Subcutaneous adipose tissue (tissue), 4 donors: ENCODE results near the gene SCMH1. TPM values are rescaled to one million over a fixed set of nuclear protein-coding genes. Genes with fewer than 3 reads are reported as not detected.

Experiments
- CTCF ChIP-seq: fragments of 450-650 bp; IDR thresholded peaks from one replicate; pipeline ENCODE4 v1.5.1; 2016; ENCODE audit warnings: low read depth, mild to moderate bottlenecking, control low read depth, antibody characterized with exemption, moderate library complexity
- total RNA-seq, 4 donors: library from RNA; depleted of rRNA; stranded (reverse); fragments of >200 nt; gene quantifications; one replicate each; pipeline ENCODE4 v1.1.0, GENCODE V29; 2016

Gene SCMH1
- total RNA-seq, 4 donors from 2014 or later: 27.7 to 47.3 (median 46.1) TPM

DNA sequence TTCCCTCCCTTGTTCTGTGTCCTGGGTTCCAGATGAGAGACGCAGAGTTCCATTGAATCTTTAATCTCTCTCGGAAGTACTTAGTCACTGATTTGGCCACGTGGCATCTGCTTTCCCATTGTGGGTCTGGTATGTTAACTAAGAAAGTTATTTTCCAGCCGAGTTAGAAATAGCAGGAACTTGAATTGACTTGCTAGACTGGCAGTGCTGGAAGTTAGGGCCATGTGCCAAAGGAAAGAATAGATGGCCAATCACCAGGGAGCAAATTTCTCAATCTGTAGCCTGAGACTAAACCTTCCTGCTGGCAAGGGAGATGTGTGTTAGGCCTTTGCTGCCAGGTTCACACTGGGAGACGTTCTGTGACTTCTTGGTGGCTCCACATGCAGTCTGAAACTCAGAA, 196.4 kb downstream of the SCMH1 start:
- no peak for TF ChIP-seq CTCF

- no peak for TF ChIP-seq CTCF
These were observed 197.9 kb downstream of the SCMH1 start for GRCh38 chr1:41044187-41044586.

DNA sequence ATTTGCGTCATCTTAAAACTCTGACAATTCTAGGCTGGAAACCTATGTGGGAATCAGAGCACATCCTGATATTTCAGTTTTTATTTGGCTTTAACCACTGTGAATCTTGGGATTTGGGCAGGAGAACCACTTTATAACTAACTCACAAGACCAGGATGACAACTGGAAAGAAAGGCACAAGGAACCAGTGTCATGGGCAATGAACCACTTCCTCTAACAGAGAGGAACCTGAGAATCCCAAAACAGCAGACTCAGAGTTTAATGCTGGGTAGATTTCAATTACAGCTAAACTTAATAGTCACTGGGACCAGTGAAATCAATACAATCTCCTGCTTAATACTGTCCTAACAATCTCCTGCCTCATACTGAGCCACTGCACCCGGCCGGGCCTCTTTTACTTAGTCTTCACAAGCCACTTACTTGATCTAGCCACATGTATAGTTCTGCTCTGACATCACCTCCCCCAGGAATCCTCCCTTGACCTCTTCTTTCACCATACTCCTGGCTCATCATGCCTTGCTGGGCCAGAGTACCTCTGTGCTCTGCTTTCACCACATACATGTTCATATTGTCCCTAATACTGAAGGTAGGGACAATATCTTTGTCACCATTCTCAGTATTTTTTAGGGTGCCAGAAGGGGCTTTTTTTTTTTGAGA, 200.4 kb downstream of the SCMH1 start:
- TF ChIP-seq CTCF: no peak

GRCh38 chr1:41038110-41038509, 204.0 kb downstream of the SCMH1 start:
- TF ChIP-seq CTCF: no peak

GRCh38 chr1:41037116-41037903, 204.8 kb downstream of the SCMH1 start:
- no peak for TF ChIP-seq CTCF

DNA sequence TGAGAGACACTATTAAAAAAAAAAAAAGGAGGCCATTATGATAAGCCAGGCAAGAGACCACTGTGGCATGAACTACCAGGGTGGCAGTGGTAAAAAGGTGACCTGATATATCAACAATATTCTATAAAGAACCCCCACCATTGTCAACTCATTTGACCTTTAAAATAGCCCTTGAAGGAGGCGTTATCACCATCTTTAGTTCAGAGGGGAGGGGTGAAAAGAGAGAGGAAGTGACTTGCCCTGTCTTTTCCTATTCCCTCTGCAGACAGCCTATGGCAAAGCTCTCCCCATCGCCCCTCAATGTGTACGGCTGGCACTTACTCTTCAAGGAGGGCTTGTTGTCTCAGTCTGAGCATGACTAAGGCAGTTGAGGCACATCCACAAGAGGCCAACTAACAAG, 208.8 kb downstream of the SCMH1 start:
- no peak for TF ChIP-seq CTCF

DNA sequence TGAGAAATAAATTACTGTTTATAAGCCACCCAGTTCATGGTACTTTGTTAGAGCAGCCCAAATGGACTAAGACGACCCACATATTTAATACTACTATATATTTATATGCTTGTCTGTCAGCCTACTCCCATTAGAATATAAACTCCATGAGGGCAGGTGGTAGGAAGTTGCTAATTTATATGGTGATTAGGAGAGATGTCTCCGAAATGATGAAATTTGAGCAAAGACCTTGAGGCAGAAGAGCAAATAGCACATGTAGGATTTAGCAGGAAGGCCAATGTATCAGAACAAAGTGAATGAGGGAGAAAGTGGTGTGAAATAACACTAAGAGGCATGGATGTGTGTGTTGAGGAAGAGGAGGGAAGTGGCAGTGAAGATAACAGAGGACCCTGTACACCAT, 210.0 kb downstream of the SCMH1 start:
- no peak for TF ChIP-seq CTCF
